ENCODE data around the gene KIFC3.

DNA sequence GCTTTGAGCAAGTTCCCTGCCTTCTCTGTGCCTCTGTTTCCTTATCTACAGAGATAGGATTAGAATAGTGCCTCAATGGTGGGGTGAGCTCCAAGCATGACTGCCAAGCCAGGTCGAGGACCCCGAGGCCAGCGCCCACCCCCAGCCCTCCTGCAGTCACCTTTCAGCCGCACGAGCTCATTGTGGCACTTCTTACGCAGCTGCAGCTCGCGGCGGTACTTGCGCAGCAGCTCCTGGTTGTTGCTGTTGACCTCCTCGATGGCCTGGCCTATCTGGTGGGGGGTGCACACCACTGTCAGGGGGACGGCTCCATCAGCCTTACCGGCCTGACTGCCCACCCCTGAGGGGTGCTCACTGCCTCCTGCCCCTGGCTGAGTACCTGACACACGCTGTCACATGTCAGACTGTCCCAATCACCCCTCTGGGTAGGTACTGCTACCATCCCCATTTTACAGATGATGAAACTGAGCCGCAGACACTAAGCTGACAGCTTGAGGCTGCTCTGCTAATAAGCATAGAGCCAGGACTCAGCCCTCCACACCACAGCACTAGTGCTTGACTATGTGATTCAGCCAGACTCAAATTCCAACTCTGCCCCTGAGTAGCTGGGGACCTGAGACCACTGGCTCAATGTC, 35.5 kb downstream of the KIFC3 start:
- TF ChIP-seq CTCF (IDR thresholded peaks at IDR 0.05; ENCODE audit: low read depth, low read length) (no peak), EZH2phosphoT487 (IDR thresholded peaks at IDR 0.05; ENCODE audit: low read depth) (no peak)

Data from OCI-LY3 (cell line).